HFFc6 (cell line): Measurements from ENCODE around the gene CDC73. TPM values are rescaled to one million over a fixed set of nuclear protein-coding genes. Genes with fewer than 3 reads are reported as not detected.

Source experiments
- DNase-seq: peaks from one replicate; pipeline ENCODE4 v3.0.0-alpha.2; 2018
- H3K27ac Mint-ChIP-seq: 2 replicates; pipeline ENCODE4 v1.8.0; 2020; ENCODE audit warnings: mild to moderate bottlenecking, mixed read lengths
- H3K27me3 Mint-ChIP-seq: 2 replicates; pipeline ENCODE4 v1.8.0; 2021; ENCODE audit warnings: mild to moderate bottlenecking, moderate library complexity, mixed read lengths; ENCODE audit not compliant: insufficient read depth
- H3K36me3 Mint-ChIP-seq: 2 replicates; pipeline ENCODE4 v1.8.0; 2021; ENCODE audit warnings: low read depth, mixed read lengths
- H3K4me1 Mint-ChIP-seq: 2 replicates; pipeline ENCODE4 v1.8.0; 2020; ENCODE audit warnings: low read depth, mixed read lengths
- H3K4me3 Mint-ChIP-seq: 2 replicates; pipeline ENCODE4 v1.8.0; 2020; ENCODE audit warnings: mild to moderate bottlenecking, moderate library complexity, mixed read lengths
- H3K9me3 Mint-ChIP-seq: 2 replicates; pipeline ENCODE4 v1.8.0; 2020; ENCODE audit warnings: mild to moderate bottlenecking, mixed read lengths
- total RNA-seq, 6 experiments: library from RNA; stranded (reverse); fragmentation: NEBNext Ultra II Directional; extraction: Animal tissue kit (Norgen Biotek cat#: 25700); gene quantifications; 2 replicates in 1 of 6; 3 replicates in 5 of 6; pipeline ENCODE4 v1.2.3, GENCODE V29; 2021
- TF ChIP-seq, protein P1 (sequence below): fragments of 200-600 bp; sonication (generic); IDR thresholded peaks from 2 replicates; pipeline ENCODE4 v1.5.0; 2021; ENCODE audit warnings: antibody characterized with exemption, mild to moderate bottlenecking

The CDC73 gene
- total RNA-seq, 6 experiments from 2014 or later = 62.8 to 71.6 (median 65.2) TPM

GRCh38 chr1:193118803-193119730, 2.8 kb upstream of the CDC73 start:
- no peak overlapping the region for H3K27ac Mint-ChIP-seq
- peaks cover 43% of the 10 kb centered on the region for H3K4me1 Mint-ChIP-seq
- H3K36me3 Mint-ChIP-seq = peaks cover 11% of the 10 kb centered on the region
- H3K4me3 Mint-ChIP-seq = no peak overlapping the region
- TF ChIP-seq, protein P1, sequence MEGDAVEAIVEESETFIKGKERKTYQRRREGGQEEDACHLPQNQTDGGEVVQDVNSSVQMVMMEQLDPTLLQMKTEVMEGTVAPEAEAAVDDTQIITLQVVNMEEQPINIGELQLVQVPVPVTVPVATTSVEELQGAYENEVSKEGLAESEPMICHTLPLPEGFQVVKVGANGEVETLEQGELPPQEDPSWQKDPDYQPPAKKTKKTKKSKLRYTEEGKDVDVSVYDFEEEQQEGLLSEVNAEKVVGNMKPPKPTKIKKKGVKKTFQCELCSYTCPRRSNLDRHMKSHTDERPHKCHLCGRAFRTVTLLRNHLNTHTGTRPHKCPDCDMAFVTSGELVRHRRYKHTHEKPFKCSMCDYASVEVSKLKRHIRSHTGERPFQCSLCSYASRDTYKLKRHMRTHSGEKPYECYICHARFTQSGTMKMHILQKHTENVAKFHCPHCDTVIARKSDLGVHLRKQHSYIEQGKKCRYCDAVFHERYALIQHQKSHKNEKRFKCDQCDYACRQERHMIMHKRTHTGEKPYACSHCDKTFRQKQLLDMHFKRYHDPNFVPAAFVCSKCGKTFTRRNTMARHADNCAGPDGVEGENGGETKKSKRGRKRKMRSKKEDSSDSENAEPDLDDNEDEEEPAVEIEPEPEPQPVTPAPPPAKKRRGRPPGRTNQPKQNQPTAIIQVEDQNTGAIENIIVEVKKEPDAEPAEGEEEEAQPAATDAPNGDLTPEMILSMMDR = no peak
- no peak for DNase-seq
- peaks cover 5% of the 10 kb centered on the region for H3K27me3 Mint-ChIP-seq
- peaks cover 4% of the 10 kb centered on the region; the same call in 1 of the 2 replicates for H3K9me3 Mint-ChIP-seq

- Mint-ChIP-seq H3K36me3 (peaks cover 14% of the 10 kb centered on the region), H3K27ac (no peak overlapping the region), H3K27me3 (peaks cover 5% of the 10 kb centered on the region), H3K9me3 (peaks cover 4% of the 10 kb centered on the region; the same call in 1 of the 2 replicates), H3K4me1 (peaks cover 38% of the 10 kb centered on the region), H3K4me3 (peak overlapping the region; percentile 97)
- TF ChIP-seq, protein P1 = no peak
- DNase-seq = no peak
These were observed 1.1 kb upstream of the CDC73 start for GRCh38 chr1:193120604-193121166.

GRCh38 chr1:193123751-193124150, 1.9 kb downstream of the CDC73 start:
- peaks cover 12% of the 10 kb centered on the region for H3K36me3 Mint-ChIP-seq
- peaks cover 2% of the 10 kb centered on the region; the same call in 1 of the 2 replicates for H3K27me3 Mint-ChIP-seq
- no peaks in the 10 kb centered on the region for H3K9me3 Mint-ChIP-seq
- no peak for DNase-seq
- H3K4me1 Mint-ChIP-seq = peaks cover 30% of the 10 kb centered on the region
- TF ChIP-seq, protein P1 = no peak
- no peak overlapping the region; the same call in 1 of the 2 replicates for H3K27ac Mint-ChIP-seq
- H3K4me3 Mint-ChIP-seq = peak overlapping the region; percentile 97

DNA sequence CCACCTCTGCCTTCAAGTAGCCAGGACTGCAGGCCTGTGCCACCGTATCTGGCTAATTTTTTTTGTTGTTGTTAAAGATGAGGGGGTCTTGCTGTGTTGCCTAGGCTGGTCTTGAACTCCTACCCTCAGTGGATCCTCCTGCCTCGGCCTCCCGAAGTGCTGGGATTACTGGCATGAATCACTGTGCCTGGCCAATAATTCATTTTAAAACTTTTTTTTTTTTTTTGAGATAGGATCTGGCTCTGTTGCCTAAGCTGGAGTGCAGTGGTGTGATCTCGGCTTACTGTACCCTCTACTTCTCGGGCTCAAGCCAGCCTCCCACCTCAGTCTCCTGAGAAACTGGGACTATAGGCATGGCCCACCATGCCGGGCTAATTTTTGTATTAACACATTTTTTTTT, 3.5 kb downstream of the CDC73 start:
- no peak for DNase-seq
- TF ChIP-seq, protein P1 = no peak
- Mint-ChIP-seq H3K36me3 (peaks cover 15% of the 10 kb centered on the region), H3K27ac (peak overlapping the region; percentile 14; the same call in 1 of the 2 replicates), H3K27me3 (peaks cover 2% of the 10 kb centered on the region; the same call in 1 of the 2 replicates), H3K9me3 (no peaks in the 10 kb centered on the region), H3K4me1 (peaks cover 29% of the 10 kb centered on the region), H3K4me3 (no peak overlapping the region)

GRCh38 chr1:193131266-193131860, 9.5 kb downstream of the CDC73 start:
- TF ChIP-seq, protein P1 = no peak
- Mint-ChIP-seq H3K9me3 (no peaks in the 10 kb centered on the region), H3K36me3 (peaks cover 43% of the 10 kb centered on the region), H3K4me1 (peaks cover 17% of the 10 kb centered on the region), H3K27me3 (no peaks in the 10 kb centered on the region; the same call in 1 of the 2 replicates), H3K27ac (peak overlapping the region; percentile 3; the same call in 1 of the 2 replicates), H3K4me3 (no peak overlapping the region)
- no peak for DNase-seq
